Spinal cord (tissue), 10 donors: ENCODE measurements around the gene SCAANT1. TPM values are rescaled to one million over a fixed set of nuclear protein-coding genes. Genes with fewer than 3 reads are reported as not detected.

Experiments used
- DNase-seq, 6 donors: peaks; one replicate each; pipeline versions ENCODE4 v3.0.0 to v3.0.0-alpha.2; 2013 to 2015; ENCODE audit warnings: low spot score in 6 of 6, low read depth in 4 of 6
- H3K27ac ChIP-seq: one replicate; pipeline ENCODE4 v1.5.1; 2013; ENCODE audit warnings: low read depth, low read length, control low read depth
- H3K27me3 ChIP-seq: one replicate; pipeline ENCODE4 v1.6.1; 2013; ENCODE audit warnings: low read length; ENCODE audit not compliant: control insufficient read depth, insufficient read depth
- H3K36me3 ChIP-seq: one replicate; pipeline ENCODE4 v1.6.1; 2013; ENCODE audit warnings: low read length; ENCODE audit not compliant: control insufficient read depth, insufficient read depth
- H3K4me1 ChIP-seq: one replicate; pipeline ENCODE4 v1.6.1; 2013; ENCODE audit warnings: low read length; ENCODE audit not compliant: control insufficient read depth, insufficient read depth
- H3K4me3 ChIP-seq: one replicate; pipeline ENCODE4 v1.5.1; 2013; ENCODE audit warnings: low read depth, low read length, control low read depth
- H3K9me3 ChIP-seq: one replicate; pipeline ENCODE4 v1.6.1; 2013; ENCODE audit warnings: low read length; ENCODE audit not compliant: control insufficient read depth, insufficient read depth
- WGBS: methylation state at CpG from one replicate; pipeline ENCODE4 v1.1.5; 2013; ENCODE audit warnings: missing lambda C conversion rate; ENCODE audit not compliant: insufficient coverage; 5-methylcytosine and 5-hydroxymethylcytosine counted together
- polyA plus RNA-seq, 2 donors: library from polyadenylated mRNA; unstranded; fragments of 120-200 nt; gene quantifications; one replicate each; pipeline ENCODE4 v1.2.1, GENCODE V29; 2013; ENCODE audit not compliant: insufficient read length in 2 of 2
- total RNA-seq, 2 donors: library from RNA; depleted of rRNA in 1 of 2; stranded (reverse); fragments of 120-200 nt in 1 of 2; fragments of >200 nt in 1 of 2; gene quantifications; one replicate each; pipeline versions ENCODE4 v1.2.3 to v1.2.4, GENCODE V29; 2013 to 2014
- donor health status: healthy.

The SCAANT1 gene
- total and polyA plus RNA-seq, 4 donors = 0.93 TPM; not detected in 3

DNA sequence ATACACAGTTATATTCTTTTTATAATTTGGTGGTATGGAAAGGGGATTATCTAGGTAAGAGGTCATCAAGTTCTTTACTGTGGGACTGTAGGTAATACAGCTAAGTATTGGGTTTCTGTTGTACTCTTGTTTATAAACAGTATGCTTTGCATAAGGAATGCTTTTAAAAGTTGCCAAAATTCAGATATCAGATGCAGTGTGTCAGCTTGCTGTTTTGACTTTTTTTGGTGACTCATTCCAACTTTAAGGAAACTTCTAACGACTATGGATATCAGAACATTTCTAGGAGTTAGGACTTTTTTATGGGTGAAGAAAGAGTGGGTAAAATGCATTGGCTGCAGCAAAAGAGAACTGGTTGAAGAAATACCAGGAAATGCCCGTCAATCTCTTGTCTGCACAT is 2.8 kb downstream of the SCAANT1 start:
- H3K4me3 ChIP-seq = no peak overlapping the region
- DNase-seq = no peak
- peaks cover 5% of the 10 kb centered on the region for H3K4me1 ChIP-seq
- H3K9me3 ChIP-seq = no peaks in the 10 kb centered on the region
- H3K36me3 ChIP-seq = no peaks in the 10 kb centered on the region
- no peak overlapping the region for H3K27ac ChIP-seq
- WGBS = no CpG with 5 or more reads among the region's 2 CpGs
- H3K27me3 ChIP-seq = no peaks in the 10 kb centered on the region

DNA sequence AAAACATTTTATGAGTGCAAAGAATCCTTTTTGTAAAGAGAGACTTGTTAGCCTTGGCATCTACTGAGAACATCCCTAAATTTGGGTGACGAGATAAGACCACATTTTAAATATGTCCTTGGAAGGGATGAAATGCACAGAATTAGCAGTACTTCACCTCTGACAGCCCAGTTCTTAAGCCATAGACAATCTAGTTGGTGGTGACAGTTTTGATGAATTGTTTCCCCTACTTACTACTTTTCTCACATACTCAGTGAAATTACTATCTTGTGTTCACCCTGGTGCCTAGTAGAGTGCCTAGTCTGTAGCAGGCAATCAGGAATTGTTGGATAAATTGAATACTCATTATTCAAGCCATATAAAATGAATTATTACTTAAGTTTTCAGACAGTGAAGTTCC is 3.4 kb downstream of the SCAANT1 start:
- Histone ChIP-seq H3K4me3 (no peak overlapping the region), H3K4me1 (peaks cover 5% of the 10 kb centered on the region), H3K27ac (no peak overlapping the region), H3K36me3 (no peaks in the 10 kb centered on the region), H3K27me3 (no peaks in the 10 kb centered on the region), H3K9me3 (no peaks in the 10 kb centered on the region)
- WGBS = no CpG with 5 or more reads among the region's 1 CpG
- DNase-seq = no peak

DNA sequence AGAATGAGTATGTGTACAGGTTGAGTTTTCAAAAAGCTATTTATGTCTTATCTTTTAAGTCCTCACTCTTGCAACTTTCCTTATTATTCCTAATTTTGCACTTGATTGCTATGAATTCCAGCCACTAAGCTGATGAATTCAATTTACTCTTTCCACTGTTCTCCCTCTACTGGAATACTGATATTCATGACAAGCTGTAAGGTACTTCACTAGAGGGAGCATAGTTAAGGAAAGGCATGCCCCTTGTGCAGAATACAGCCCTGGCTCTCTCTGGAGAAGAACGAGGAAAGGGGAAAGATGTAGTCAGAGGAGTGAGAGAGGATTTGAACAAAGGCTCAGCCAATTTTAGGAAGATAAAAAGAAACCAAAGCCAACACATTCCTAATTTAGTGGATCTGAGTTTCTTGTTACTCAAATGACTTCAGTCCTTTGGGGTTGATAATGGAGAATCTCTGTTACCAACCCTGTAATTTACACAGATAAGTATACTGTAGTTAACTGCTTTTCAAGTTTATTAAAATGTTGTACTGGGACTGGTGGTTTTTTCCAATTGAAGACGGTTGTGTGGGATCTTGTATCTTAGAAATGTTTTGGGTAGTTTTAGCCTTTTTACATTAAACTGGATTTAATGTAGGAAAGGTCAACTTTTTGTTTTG is 4.0 kb downstream of the SCAANT1 start:
- no peaks in the 10 kb centered on the region for H3K27me3 ChIP-seq
- no peaks in the 10 kb centered on the region for H3K9me3 ChIP-seq
- 100% methylated on average over 1 of the region's 2 CpGs for WGBS
- DNase-seq = peak in 2 of 6 donors; percentile 29 to 47
- H3K4me3 ChIP-seq = no peak overlapping the region
- peaks cover 4% of the 10 kb centered on the region for H3K4me1 ChIP-seq
- H3K36me3 ChIP-seq = no peaks in the 10 kb centered on the region
- no peak overlapping the region for H3K27ac ChIP-seq

DNA sequence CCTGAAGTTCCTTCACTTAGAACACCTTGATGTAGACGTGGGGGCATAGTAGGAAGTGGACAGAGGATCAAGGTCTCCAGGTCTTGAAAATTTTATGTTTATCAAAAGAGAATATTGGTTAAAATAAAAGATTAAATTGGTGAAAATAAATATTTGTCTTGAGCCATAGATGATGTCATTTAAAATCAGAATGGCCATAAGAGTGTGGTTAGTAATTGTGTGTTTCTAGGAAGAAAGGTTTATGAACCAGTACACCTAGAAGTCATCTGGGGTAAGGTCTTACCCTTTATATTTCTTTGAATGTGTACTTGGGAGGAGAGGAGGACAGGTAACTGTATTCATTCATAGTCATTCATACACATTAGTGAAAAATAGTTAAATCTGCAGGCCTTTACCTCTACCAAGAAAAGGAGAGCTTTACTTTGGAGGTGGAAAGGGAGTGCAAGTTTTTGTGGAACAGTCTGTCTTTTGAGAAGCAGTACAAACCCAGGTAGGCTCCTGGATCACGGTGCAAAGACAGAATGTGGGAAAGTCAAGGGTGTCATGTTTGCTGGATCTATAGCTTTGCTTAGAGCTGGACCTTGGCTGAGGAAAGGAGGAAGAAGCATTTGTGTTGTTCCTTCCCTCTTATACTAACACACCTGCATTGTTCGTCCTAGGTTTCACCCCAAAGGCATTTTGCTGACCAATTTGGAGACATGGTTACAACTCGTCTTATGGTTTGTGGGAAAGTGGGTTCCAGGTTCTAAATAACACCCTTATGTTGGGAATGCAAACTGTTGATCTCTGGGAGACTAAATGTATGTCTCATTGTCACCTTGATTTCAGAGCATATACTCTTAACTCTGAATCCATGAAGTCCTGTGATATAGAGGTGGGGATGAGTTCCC is 6.2 kb downstream of the SCAANT1 start:
- no peaks in the 10 kb centered on the region for H3K27me3 ChIP-seq
- H3K4me1 ChIP-seq = no peaks in the 10 kb centered on the region
- no CpG with 5 or more reads among the region's 4 CpGs for WGBS
- H3K36me3 ChIP-seq = no peaks in the 10 kb centered on the region
- DNase-seq = no peak
- no peak overlapping the region for H3K27ac ChIP-seq
- H3K4me3 ChIP-seq = no peak overlapping the region
- H3K9me3 ChIP-seq = no peaks in the 10 kb centered on the region

DNA sequence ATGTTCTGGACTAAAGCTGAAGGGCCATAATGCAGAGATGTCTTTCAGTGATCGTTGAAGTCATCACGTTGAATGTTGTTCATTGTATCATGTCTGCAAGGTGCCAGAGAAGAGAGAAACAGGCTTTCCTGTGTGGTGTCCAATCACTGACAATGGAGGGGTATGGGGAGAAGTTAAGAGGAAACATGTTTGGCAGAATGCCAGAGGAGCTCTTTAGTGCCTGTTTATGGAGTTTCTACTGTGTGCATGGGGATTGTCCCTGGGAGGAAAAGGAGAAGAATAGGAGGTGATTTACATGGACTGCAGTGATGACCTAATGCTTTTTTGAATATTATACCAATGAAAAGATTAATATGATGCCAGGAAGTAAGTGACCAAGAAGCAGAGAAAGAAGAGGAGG is 11.7 kb downstream of the SCAANT1 start:
- no peak overlapping the region for H3K4me3 ChIP-seq
- no peak for DNase-seq
- WGBS = 38% methylated on average over 2 of the region's 2 CpGs

DNA sequence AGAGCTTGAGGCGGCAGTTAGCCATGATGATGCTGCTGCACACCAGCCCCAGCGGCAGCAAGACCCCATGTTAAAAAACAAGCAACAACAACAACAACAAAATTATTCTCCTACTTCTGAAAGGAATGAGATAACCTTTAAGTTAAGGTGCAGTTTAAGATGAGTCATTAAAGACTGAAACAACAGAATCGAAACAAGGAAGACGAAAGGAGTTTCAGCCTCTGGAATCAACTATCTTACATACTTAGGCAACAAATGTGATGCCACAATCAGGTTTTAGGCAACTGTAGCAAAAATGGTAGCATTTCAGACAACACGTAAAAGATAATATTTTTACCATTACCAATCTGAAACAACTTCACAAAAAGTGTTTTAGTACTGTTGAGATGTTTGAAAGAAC is 12.2 kb downstream of the SCAANT1 start:
- no peak overlapping the region for H3K27ac ChIP-seq
- H3K4me1 ChIP-seq = no peaks in the 10 kb centered on the region
- no peaks in the 10 kb centered on the region for H3K27me3 ChIP-seq
- H3K9me3 ChIP-seq = no peaks in the 10 kb centered on the region
- DNase-seq = no peak
- H3K4me3 ChIP-seq = no peak overlapping the region
- H3K36me3 ChIP-seq = peaks cover 9% of the 10 kb centered on the region
- no CpG with 5 or more reads among the region's 5 CpGs for WGBS

More for the DNA sequence above, 11.7 kb downstream of the SCAANT1 start:
- Histone ChIP-seq H3K4me1 (no peaks in the 10 kb centered on the region), H3K9me3 (no peaks in the 10 kb centered on the region), H3K36me3 (peaks cover 9% of the 10 kb centered on the region), H3K27me3 (no peaks in the 10 kb centered on the region), H3K27ac (no peak overlapping the region)

DNA sequence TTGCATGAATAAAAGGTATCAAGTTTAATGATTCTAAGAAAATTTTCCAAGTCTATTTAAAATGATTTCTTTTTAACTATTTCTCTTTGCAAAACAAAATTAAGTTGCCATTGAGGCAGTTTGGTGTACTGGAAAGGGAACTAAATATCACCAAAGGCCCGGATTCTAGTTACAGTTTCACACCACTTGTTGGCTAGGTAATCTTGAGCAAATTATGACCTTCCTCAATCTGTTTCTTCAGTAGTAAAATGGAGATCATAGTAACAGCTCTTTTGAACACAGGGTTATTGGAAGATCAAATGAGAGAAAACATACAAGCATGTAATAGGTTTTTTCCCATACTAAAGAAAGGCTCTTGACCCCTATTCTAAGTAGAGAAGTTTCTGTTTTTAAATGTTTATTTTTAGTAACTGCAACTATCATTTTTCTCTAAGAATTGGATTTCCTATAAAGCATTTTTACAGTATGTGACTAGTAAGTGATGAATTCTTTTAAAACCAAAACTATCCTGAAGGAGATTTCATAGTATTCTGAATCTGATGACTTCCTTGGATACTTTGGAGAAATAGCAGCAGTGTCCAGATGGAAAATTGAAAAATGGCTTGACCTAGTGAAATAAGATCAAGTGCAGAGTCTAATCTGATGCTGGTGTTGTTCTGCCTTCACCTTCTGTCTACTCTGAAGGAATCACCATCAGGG is 15.7 kb downstream of the SCAANT1 start:
- H3K27ac ChIP-seq = no peak overlapping the region
- H3K4me3 ChIP-seq = no peak overlapping the region
- DNase-seq = no peak
- no peaks in the 10 kb centered on the region for H3K27me3 ChIP-seq
- peaks cover 9% of the 10 kb centered on the region for H3K36me3 ChIP-seq
- no CpG with 5 or more reads among the region's 1 CpG for WGBS
- no peaks in the 10 kb centered on the region for H3K4me1 ChIP-seq
- H3K9me3 ChIP-seq = no peaks in the 10 kb centered on the region

DNA sequence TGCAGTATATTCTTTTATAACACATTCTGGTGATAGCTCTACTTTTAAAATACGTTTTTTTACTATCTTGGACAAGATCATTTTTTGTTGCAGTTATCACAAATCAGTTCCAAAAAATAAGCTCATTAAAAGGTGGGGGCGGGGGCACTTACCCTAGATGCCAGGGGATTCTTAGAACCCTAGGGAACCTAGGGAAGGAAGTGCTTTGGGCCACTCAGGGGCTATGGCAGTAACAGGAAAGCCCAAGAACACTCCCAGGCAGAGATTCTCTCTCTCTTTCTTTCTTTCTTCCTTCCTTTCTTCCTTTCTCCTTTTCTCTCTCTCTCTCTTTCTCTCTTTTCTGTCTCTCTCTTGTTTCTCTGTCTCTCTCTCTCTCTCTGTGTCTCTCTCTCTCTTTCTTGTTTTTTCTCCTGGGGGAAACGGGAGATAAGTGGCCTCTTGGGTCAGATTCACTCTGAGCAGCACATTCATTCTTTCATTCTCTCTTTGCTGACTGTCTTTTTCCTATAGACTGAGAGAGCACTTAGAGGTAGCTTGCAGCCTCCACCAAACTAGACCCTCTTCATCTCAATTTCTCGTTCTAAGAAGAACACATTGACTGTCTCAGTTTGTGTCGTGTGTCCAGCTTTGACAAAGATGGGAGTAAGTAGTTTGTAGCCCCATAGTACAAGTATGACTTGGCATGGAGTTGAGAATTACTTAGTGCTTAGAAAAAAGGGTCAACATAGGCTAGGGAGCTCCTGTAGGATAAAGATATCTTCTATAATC is 16.6 kb downstream of the SCAANT1 start:
- WGBS = 83% methylated on average over 1 of the region's 5 CpGs
- no peaks in the 10 kb centered on the region for H3K9me3 ChIP-seq

DNA sequence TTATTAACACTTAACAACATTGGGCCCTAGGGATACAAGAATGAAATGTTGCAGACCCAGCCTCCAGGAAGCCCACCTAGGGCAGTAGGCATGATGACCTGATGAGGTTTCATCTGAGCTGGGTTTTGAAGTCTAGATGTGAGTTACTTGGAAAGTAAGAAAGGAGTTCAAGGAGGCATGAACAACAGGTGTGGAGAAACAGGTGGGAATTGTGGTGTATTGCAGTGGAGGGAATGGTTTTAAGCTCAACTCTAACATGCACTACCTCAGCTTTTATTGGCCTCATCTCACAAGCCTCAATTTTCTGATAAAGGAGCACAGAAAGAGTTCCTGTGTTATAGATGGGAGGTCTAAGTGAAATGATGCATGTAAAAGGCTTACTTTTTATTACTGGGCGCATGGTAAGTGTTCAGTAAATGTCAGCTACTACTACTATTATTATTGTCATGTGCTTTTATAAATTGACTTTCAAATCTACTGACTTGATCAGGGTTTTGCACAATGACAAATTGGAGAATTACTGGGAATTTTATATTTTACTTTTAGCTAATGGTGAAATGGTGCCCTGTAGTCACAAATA is 19.3 kb downstream of the SCAANT1 start:
- DNase-seq = no peak
- Histone ChIP-seq H3K27me3 (no peaks in the 10 kb centered on the region), H3K4me3 (no peak overlapping the region), H3K36me3 (no peaks in the 10 kb centered on the region), H3K4me1 (no peaks in the 10 kb centered on the region), H3K27ac (no peak overlapping the region), H3K9me3 (no peaks in the 10 kb centered on the region)
- no CpG with 5 or more reads among the region's 1 CpG for WGBS

More for the DNA sequence above, 16.6 kb downstream of the SCAANT1 start:
- H3K4me1 ChIP-seq = no peaks in the 10 kb centered on the region
- no peak for DNase-seq
- no peak overlapping the region for H3K4me3 ChIP-seq
- H3K36me3 ChIP-seq = peaks cover 9% of the 10 kb centered on the region
- no peaks in the 10 kb centered on the region for H3K27me3 ChIP-seq
- H3K27ac ChIP-seq = no peak overlapping the region
